ENCODE data around the gene KCNJ3. TPM values are rescaled to one million over a fixed set of nuclear protein-coding genes. Genes with fewer than 3 reads are reported as not detected.

Gene KCNJ3
- total RNA-seq, 1 experiment from 2014 or later = 0.11 TPM

DNA sequence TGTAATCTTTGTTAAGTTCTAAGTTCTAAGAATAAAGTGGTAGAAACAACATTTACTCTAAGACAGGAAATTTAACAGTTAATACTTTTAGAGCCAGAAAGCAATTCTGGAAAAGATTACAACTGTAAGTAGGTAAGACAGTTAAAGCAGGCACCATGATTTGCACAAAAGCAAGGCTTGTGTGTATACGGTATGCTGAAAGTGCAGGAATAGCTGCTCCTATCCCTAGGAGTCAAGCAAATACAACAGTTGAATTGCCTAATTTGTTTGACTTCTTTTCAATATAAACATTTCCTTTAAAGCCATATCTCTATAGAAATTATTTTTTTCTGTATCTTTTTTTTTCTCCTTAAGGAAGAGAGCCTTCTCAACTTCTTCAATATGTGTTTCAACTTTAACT, 116.4 kb downstream of the KCNJ3 start:
- Histone ChIP-seq H3K9me3 (ENCODE audit: control insufficient read depth, low read depth, low read length) (no peaks in the 10 kb centered on the region), H3K27me3 (ENCODE audit: insufficient read depth, low read length) (no peaks in the 10 kb centered on the region), H3K23ac (ENCODE audit: insufficient read length, low read depth, low read length) (no peak overlapping the region), H2AK5ac (ENCODE audit: insufficient read length, low read length) (no peak overlapping the region), H3T11ph (ENCODE audit: low read length) (no peak overlapping the region), H3K56ac (ENCODE audit: insufficient read length, low read depth, low read length) (no peak overlapping the region), H2BK20ac (ENCODE audit: low read depth, low read length, poor library complexity, severe bottlenecking) (no peak overlapping the region), H2BK120ac (ENCODE audit: low read depth, low read length, poor library complexity, severe bottlenecking) (no peak overlapping the region), H4K8ac (replicated peaks; ENCODE audit: insufficient read length, low read depth, low read length) (no peak overlapping the region), H3K23me2 (ENCODE audit: insufficient read length, low read depth, low read length, poor library complexity, severe bottlenecking) (no peaks in the 10 kb centered on the region), H3K79me2 (ENCODE audit: insufficient read depth, low read length) (no peaks in the 10 kb centered on the region), H2BK5ac (ENCODE audit: insufficient read length, low read length) (no peak overlapping the region), H2BK12ac (ENCODE audit: insufficient read length, low read depth, low read length) (no peak overlapping the region), H4K20me1 (ENCODE audit: control insufficient read depth, insufficient read depth, insufficient read length) (no peaks in the 10 kb centered on the region), H3K14ac (ENCODE audit: insufficient read depth, low read length) (no peak overlapping the region), H3K79me1 (ENCODE audit: insufficient read depth, low read depth, low read length, poor library complexity, severe bottlenecking) (no peaks in the 10 kb centered on the region), H3K4me1 (ENCODE audit: insufficient read depth, low read length) (no peaks in the 10 kb centered on the region), H3K27ac (ENCODE audit: insufficient read length, low read depth, low read length) (no peak overlapping the region), H4K5ac (ENCODE audit: insufficient read length, low read depth, low read length) (no peak overlapping the region), H3K18ac (ENCODE audit: insufficient read length, low read depth, low read length) (no peak overlapping the region), H2AFZ (ENCODE audit: low read length) (no peak overlapping the region), H2BK15ac (ENCODE audit: low read depth, low read length) (no peak overlapping the region), H3K4ac (ENCODE audit: low read depth, low read length) (no peak overlapping the region), H4K91ac (ENCODE audit: insufficient read length, low read depth, low read length) (no peak overlapping the region), H3K9ac (ENCODE audit: extremely low read depth, insufficient read length, low read length) (no peak overlapping the region), H3K4me2 (ENCODE audit: insufficient read depth, insufficient read length, low read length) (no peak overlapping the region)
- Mint-ChIP-seq H3K27ac (no peak overlapping the region), H3K27me3 (ENCODE audit: low read depth) (no peaks in the 10 kb centered on the region), H3K4me1 (peaks cover 0 to 3% of the 10 kb centered on the region in 2 experiments; a peak in 1 of 4 replicates), H3K36me3 (ENCODE audit: insufficient read depth in 1 of 3, low read depth in 3 of 3) (no peaks in the 10 kb centered on the region), H3K4me3 (no peak overlapping the region), H3K9me3 (no peaks in the 10 kb centered on the region)
- TF ChIP-seq, protein P1, sequence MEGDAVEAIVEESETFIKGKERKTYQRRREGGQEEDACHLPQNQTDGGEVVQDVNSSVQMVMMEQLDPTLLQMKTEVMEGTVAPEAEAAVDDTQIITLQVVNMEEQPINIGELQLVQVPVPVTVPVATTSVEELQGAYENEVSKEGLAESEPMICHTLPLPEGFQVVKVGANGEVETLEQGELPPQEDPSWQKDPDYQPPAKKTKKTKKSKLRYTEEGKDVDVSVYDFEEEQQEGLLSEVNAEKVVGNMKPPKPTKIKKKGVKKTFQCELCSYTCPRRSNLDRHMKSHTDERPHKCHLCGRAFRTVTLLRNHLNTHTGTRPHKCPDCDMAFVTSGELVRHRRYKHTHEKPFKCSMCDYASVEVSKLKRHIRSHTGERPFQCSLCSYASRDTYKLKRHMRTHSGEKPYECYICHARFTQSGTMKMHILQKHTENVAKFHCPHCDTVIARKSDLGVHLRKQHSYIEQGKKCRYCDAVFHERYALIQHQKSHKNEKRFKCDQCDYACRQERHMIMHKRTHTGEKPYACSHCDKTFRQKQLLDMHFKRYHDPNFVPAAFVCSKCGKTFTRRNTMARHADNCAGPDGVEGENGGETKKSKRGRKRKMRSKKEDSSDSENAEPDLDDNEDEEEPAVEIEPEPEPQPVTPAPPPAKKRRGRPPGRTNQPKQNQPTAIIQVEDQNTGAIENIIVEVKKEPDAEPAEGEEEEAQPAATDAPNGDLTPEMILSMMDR (conservative IDR thresholded peaks at IDR 0.05) = no peak
- DNase-seq = no peak
- WGBS (ENCODE audit: extremely low coverage, insufficient read length, low lambda C conversion rate) = no CpG with 5 or more reads among the region's 1 CpG
